Kasumi-1 (cell line): Measurements from ENCODE around the gene SMPD3.

Source experiments
- DNase-seq, 2 experiments: peaks; one replicate each; lab custom pipeline; 2025; lab: John Stamatoyannopoulos, UW

The SMPD3 gene

GRCh38 chr16:68331879-68332410 lies 116.4 kb downstream of the SMPD3 start:
- DNase-seq, result no peak

- DNase-seq, result no peak
These were observed 119.4 kb downstream of the SMPD3 start for GRCh38 chr16:68328860-68329390.

GRCh38 chr16:68328151-68328859 lies 120.0 kb downstream of the SMPD3 start:
- peak; percentile 88 to 92 for DNase-seq

GRCh38 chr16:68324780-68325357 lies 123.4 kb downstream of the SMPD3 start:
- no peak for DNase-seq

- no peak for DNase-seq
These were observed 124.0 kb downstream of the SMPD3 start for GRCh38 chr16:68324336-68324735.

- DNase-seq, result no peak
These were observed 129.0 kb downstream of the SMPD3 start for GRCh38 chr16:68319185-68319908.

- DNase-seq, result no peak
These were observed 135.2 kb downstream of the SMPD3 start for GRCh38 chr16:68313116-68313515.

GRCh38 chr16:68310774-68311511 lies 137.4 kb downstream of the SMPD3 start, which contains the start of the genes PRMT7 and SLC7A6OS:
Gene PRMT7 (plus strand): TSS chr16:68311019. CDS start chr16:68315980, 4,961 bp downstream.
Gene SLC7A6OS (minus strand): TSS chr16:68310946. CDS start chr16:68310926, 20 bp downstream.
- peak; percentile 95 for DNase-seq

- DNase-seq, result no peak
These were observed 137.9 kb downstream of the SMPD3 start for GRCh38 chr16:68310437-68310773.

- no peak for DNase-seq
These were observed 138.5 kb downstream of the SMPD3 start for GRCh38 chr16:68309799-68310198.
